HepG2 (cell line): ENCODE data around the gene MYLK2. TPM values are rescaled to one million over a fixed set of nuclear protein-coding genes. Genes with fewer than 3 reads are reported as not detected.

Experiments
- BRCA1 ChIP-seq: sonication (generic); formaldehyde crosslinking; IDR thresholded peaks from 2 replicates; pipeline ENCODE4 v1.4.0; 2020; ENCODE audit warnings: missing genetic modification reagents
- CHD4 ChIP-seq: fragments of 200-600 bp; sonication (generic); IDR thresholded peaks from 2 replicates; pipeline ENCODE4 v1.7.0; 2017; ENCODE audit warnings: mild to moderate bottlenecking, low read length, borderline replicate concordance
- ISX ChIP-seq: sonication (generic); formaldehyde crosslinking; conservative IDR thresholded peaks from 2 replicates; pipeline ENCODE4 v1.5.0; 2020; ENCODE audit warnings: missing genetic modification reagents
- KDM2A ChIP-seq: sonication (generic); formaldehyde crosslinking; IDR thresholded peaks from 2 replicates; pipeline ENCODE4 v1.4.0; 2020; ENCODE audit warnings: low read depth, missing genetic modification reagents, borderline replicate concordance
- MZF1 ChIP-seq: sonication (generic); formaldehyde crosslinking; IDR thresholded peaks from 2 replicates; pipeline ENCODE4 v1.8.1; 2023; ENCODE audit warnings: mild to moderate bottlenecking, missing genetic modification reagents, borderline replicate concordance
- TBL1XR1 ChIP-seq: fragments of 150-350 bp; IDR thresholded peaks from 2 replicates; pipeline ENCODE4 v1.6.1; 2014; ENCODE audit warnings: borderline replicate concordance, low read length; ENCODE audit not compliant: partially characterized antibody
- TBX2 ChIP-seq: sonication (generic); formaldehyde crosslinking; IDR thresholded peaks from 2 replicates; pipeline ENCODE4 v1.5.0; 2020; ENCODE audit warnings: missing genetic modification reagents, mild to moderate bottlenecking, borderline replicate concordance
- ZBTB26 ChIP-seq: IDR thresholded peaks from 2 replicates; pipeline ENCODE4 v1.6.1; 2016; ENCODE audit warnings: missing compliant biosample characterization, missing genetic modification reagents, borderline replicate concordance
- ZBTB39 ChIP-seq: sonication (generic); formaldehyde crosslinking; IDR thresholded peaks from 2 replicates; pipeline ENCODE4 v1.5.0; 2020; ENCODE audit warnings: missing genetic modification reagents
- ZFP91 ChIP-seq: sonication (generic); formaldehyde crosslinking; IDR thresholded peaks from 2 replicates; pipeline ENCODE4 v1.9.0; 2022; ENCODE audit warnings: missing genetic modification reagents, mild to moderate bottlenecking, borderline replicate concordance
- ZMAT5 ChIP-seq: sonication (generic); formaldehyde crosslinking; IDR thresholded peaks from 2 replicates; pipeline ENCODE4 v1.5.0; 2020; ENCODE audit warnings: mild to moderate bottlenecking, low read depth, missing genetic modification reagents, borderline replicate concordance
- ZNF30 ChIP-seq: sonication (generic); formaldehyde crosslinking; IDR thresholded peaks from 2 replicates; pipeline ENCODE4 v1.5.0; 2020; ENCODE audit warnings: mild to moderate bottlenecking, missing genetic modification reagents
- ZNF331 ChIP-seq: sonication (generic); formaldehyde crosslinking; IDR thresholded peaks from 2 replicates; pipeline ENCODE4 v1.4.0; 2020; ENCODE audit warnings: missing genetic modification reagents
- ZNF430 ChIP-seq: sonication (generic); formaldehyde crosslinking; IDR thresholded peaks from 2 replicates; pipeline ENCODE4 v1.9.0; 2021; ENCODE audit warnings: mild to moderate bottlenecking, missing genetic modification reagents
- ZNF512B ChIP-seq: sonication (generic); formaldehyde crosslinking; IDR thresholded peaks from 2 replicates; pipeline ENCODE4 v1.5.1; 2020; ENCODE audit warnings: missing genetic modification reagents, mild to moderate bottlenecking, borderline replicate concordance
- ZNF709 ChIP-seq: sonication (generic); formaldehyde crosslinking; IDR thresholded peaks from 2 replicates; pipeline ENCODE4 v1.5.0; 2020; ENCODE audit warnings: mild to moderate bottlenecking, missing genetic modification reagents
- ZNF724P ChIP-seq: sonication (generic); formaldehyde crosslinking; IDR thresholded peaks from 2 replicates; pipeline ENCODE4 v1.8.0; 2022; ENCODE audit warnings: missing genetic modification reagents, borderline replicate concordance
- ZNF781 ChIP-seq: sonication (generic); formaldehyde crosslinking; IDR thresholded peaks from 2 replicates; pipeline ENCODE4 v1.5.1; 2020; ENCODE audit warnings: borderline replicate concordance, mild to moderate bottlenecking, missing genetic modification reagents; ENCODE audit errors: not compliant biosample characterization
- ZNF784 ChIP-seq: sonication (generic); formaldehyde crosslinking; IDR thresholded peaks from 2 replicates; pipeline ENCODE4 v1.5.1; 2020; ENCODE audit warnings: missing genetic modification reagents, mild to moderate bottlenecking, borderline replicate concordance
- polyA plus RNA-seq, 8 experiments: library from polyadenylated mRNA; depleted of rRNA in 3 of 8; stranded (reverse) in 7 of 8; unstranded in 1 of 8; fragments of >200 nt; fragmentation: Illumina TruSeq in 4 of 8; extraction: Trizol in 4 of 8; gene quantifications; 2 replicates each; pipeline versions ENCODE4 v1.2.1 to v1.2.3, GENCODE V29; 2011 to 2016; ENCODE audit warnings: low read depth in 4 of 8, missing spikeins in 1 of 8, mixed read lengths in 1 of 8; ENCODE audit not compliant: insufficient read depth in 1 of 8
- total RNA-seq, 5 experiments: library from RNA; depleted of rRNA; stranded (reverse); fragments of >200 nt; fragmentation: Illumina TruSeq; extraction: Trizol; gene quantifications; 2 replicates each; pipeline ENCODE4 v1.2.3, GENCODE V29; 2016; ENCODE audit warnings: low read depth in 1 of 5

Gene MYLK2
- total and polyA plus RNA-seq, 2 of the 13 experiments (the other 11 are each of a cell fraction or from before 2014, with no cell fraction given) = 0.27 TPM; not detected in 1

GRCh38 chr20:31861385-31862156 lies 42.4 kb downstream of the MYLK2 start (continued):
- TF ChIP-seq ZNF331 (CRISPR knock-in tag) = no peak
- no peak for TF ChIP-seq ZNF430 (CRISPR knock-in tag)
- no peak for TF ChIP-seq ZNF781 (CRISPR knock-in tag)
- peak; percentile 63; the same call in 1 of the 2 replicates for TF ChIP-seq KDM2A (CRISPR knock-in tag)
- TF ChIP-seq ZNF784 (CRISPR knock-in tag) = peak; percentile 59; the same call in 1 of the 2 replicates
- TF ChIP-seq MZF1 (CRISPR knock-in tag) = no peak
- no peak for TF ChIP-seq ZNF30 (CRISPR knock-in tag)
- no peak for TF ChIP-seq ZBTB39 (CRISPR knock-in tag)
- peak; percentile 11; the same call in 1 of the 2 replicates for TF ChIP-seq ZBTB26 (CRISPR knock-in tag)
- TF ChIP-seq BRCA1 (CRISPR knock-in tag) = no peak
- TF ChIP-seq ZNF512B = no peak
- TF ChIP-seq TBL1XR1 = no peak
- TF ChIP-seq ZMAT5 (CRISPR knock-in tag) = no peak
- peak; percentile 62; the same call in 1 of the 2 replicates for TF ChIP-seq ZFP91 (CRISPR knock-in tag)
- 0 out of 2 replicates have a peak, but pooled peaks have one; percentile 63 for TF ChIP-seq ZNF724P (CRISPR knock-in tag)
- no peak for TF ChIP-seq ZNF709 (CRISPR knock-in tag)
- TF ChIP-seq TBX2 (CRISPR knock-in tag) = peak; percentile 52; the same call in 1 of the 2 replicates
- no peak for TF ChIP-seq CHD4
- TF ChIP-seq ISX (CRISPR knock-in tag) = no peak
